ENCODE results near the gene FADS6.

FADS6 gene

GRCh38 chr17:74892974-74893911, at the start of gene FADS6:
FADS6 (minus strand) TSS chr17:74893633; CDS start chr17:74893595, 38 bp downstream.
- no peak for DNase-seq

DNA sequence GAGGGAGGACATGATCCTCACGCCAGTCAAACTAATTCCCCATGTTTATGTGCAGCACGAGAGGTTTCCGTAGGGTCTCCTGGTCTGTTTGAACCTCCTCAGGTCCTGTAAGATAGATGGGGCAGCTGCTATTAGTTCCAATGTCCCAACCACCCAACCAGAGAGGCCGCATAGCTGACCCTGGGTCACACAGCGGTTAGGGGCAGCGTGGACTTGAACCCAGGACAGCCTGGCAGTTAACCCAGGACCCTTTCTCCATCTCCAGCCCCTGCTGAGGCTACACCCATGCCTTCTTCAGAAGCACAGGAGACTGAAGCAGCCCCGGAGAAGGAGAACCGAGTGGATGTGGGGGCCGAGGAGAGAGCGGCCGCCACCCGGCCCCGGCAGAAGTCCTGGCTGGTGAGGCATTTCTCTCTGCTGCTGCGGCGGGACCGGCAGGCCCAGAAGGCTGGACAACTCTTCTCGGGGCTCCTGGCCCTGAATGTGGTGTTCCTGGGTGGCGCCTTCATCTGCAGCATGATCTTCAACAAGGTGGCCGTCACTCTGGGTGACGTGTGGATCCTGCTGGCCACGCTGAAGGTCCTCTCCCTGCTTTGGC, 47.8 kb upstream of the FADS6 start:
- DNase-seq, result no peak

DNA sequence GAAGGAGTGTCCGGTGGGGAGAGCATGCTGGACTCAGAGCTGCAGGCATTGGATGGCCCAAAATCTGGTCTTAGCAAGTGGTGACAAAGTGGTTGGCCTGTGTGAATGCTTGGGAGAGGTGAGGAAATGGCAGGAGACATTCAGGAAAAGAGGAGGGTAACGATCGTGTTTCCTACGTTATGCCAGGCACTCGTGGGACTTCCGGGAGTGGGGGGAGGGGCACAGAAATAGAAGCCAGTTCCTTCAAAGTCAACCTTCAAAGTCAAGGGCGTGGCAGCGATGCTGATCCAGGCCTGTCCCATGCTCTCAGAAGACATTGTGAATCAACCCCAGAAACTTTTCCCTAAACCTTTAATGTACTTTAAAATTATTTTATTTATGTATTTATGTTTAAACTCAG, 46.1 kb upstream of the FADS6 start:
- DNase-seq, result no peak

DNA sequence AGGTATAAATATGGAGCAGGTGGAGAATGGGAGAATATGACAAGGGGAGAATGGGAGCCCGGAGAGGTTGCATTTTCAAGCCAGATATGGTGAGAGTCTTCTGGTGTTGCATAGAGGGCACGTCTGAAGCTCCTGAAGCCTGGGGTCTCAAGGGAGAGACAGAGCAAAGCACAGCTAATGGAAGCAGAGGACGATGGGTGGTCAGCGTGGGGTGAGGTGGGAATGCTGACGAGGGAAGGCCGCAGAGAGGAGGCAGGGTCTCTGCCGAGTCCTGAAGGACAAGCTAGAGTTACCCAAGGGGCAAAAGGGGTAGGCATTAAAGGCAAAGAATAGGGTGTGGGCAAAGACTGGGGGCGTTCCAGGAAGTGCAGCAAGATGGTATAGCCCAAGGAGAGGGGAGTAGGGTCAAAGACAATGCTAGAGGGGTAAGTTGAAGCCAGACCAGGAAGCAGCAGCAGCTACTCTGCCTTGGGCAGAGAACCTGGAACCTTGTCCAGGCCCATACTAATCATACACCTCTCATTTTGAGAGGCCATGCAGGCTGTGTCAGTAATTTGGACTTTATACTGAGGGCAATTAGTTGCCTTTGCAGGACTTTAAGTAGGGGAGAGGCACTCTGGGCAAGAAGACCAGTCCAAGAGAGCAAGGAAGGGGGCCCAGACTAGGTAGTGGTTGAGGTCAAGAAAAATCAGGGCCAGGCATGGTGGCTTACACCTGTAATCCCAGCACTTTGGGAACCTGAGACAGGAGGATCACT, 44.9 kb upstream of the FADS6 start:
- DNase-seq, result no peak

DNA sequence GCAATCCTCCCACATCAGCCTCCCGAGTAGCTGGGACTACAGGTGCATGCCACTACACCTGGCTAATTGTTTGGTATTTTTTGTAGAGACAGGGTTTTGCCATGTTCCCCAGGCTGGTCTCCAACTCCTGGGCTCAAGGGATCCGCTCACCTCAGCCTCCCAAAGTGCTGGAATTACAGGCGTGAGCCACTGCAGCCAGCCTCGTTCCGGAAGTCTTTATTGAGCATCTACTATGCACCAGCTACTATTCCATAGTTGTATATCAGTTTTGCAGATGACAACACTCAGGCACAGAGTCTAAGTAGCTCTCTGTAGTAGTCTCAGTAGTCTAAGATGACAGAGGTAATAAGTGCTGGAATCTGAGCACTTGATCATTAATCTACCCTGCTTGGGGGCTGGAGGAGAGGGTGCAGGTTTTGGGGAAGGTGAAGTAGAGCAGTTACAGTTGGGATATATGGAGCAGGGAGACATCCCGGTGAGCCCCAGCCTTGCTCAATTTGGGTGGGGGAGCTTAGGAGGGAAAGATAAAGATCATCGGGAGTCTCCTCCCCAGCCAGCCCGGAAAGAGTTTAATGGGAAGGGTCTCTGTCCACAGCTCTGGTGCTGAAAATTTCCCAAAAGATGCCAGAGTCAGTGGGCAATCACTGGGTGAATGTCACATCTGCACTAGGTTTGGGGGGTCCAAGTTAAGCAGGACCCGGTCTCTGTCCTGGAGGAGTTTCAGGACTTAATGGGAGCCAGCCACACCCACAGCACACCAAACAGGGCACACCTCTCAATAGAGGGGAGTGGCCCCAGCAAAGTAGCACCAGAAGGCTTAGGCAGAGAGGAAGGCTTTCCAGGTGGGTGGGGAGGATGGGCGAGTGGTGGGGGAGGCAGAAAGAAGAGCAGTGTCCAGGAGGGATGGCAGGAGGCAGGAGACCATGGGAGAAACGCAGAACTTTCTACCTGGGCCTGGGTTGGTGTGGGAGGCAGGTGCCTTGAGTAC, 43.9 kb upstream of the FADS6 start:
- DNase-seq, result peak; percentile 66

DNA sequence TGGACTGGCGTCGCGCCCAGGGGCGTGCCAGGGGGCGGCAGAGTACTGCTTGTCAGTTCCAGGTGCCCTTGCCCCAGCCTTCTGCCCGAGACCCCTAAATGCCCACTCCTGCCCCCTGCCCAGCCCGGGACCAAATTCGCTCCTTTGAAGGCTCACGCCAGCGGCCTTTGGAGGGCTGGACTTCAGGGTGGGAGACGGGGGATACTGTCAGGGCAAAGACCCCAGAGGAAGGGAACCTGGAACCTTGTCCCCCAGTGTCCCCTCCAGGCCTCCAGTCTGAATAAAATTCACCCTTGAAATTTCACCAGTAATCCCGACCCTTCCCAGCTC, 43.0 kb upstream of the FADS6 start:
- no peak for DNase-seq

- DNase-seq, result peak; percentile 70
These were observed 42.4 kb upstream of the FADS6 start, which contains the start of gene OTOP3 for GRCh38 chr17:74935585-74936469. OTOP3 (plus strand) TSS chr17:74935898; CDS start chr17:74935922, 24 bp downstream.

GRCh38 chr17:74935048-74935447, 41.6 kb upstream of the FADS6 start:
- DNase-seq, result no peak

DNA sequence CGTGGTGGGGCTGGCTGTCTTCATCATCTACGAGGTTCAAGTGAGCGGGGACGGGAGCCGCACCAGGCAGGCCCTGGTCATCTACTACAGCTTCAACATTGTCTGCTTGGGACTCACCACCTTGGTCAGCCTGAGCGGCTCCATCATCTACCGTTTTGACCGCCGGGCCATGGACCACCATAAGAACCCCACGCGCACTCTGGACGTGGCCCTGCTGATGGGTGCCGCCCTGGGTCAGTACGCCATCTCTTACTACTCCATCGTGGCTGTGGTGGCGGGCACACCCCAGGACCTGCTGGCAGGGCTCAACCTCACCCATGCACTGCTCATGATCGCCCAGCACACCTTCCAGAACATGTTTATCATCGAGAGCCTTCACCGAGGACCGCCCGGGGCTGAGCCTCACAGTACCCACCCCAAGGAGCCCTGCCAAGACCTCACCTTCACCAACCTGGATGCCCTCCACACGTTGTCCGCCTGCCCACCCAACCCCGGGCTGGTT, 37.2 kb upstream of the FADS6 start:
- no peak for DNase-seq

DNA sequence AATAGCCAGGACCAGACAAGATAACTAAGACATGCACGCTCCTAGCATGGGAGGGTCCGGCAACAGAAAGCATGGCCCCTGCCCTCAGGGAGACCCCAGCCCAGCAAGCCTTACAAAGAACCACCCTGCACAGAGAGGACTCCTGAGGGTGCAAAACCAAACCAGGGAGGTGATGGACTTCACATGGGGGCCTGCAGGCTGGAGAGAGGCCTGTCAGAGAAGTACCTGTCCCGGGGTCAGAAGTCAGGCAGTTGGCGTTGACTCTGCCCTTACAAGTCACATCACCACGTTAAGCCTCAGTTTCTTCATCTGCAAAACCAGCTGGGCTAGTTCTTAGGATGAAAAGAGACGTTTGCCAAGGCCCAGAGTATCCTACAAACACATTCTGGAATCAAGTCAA, 35.4 kb upstream of the FADS6 start:
- no peak for DNase-seq

GRCh38 chr17:74925242-74925641, 31.8 kb upstream of the FADS6 start:
- no peak for DNase-seq

DNA sequence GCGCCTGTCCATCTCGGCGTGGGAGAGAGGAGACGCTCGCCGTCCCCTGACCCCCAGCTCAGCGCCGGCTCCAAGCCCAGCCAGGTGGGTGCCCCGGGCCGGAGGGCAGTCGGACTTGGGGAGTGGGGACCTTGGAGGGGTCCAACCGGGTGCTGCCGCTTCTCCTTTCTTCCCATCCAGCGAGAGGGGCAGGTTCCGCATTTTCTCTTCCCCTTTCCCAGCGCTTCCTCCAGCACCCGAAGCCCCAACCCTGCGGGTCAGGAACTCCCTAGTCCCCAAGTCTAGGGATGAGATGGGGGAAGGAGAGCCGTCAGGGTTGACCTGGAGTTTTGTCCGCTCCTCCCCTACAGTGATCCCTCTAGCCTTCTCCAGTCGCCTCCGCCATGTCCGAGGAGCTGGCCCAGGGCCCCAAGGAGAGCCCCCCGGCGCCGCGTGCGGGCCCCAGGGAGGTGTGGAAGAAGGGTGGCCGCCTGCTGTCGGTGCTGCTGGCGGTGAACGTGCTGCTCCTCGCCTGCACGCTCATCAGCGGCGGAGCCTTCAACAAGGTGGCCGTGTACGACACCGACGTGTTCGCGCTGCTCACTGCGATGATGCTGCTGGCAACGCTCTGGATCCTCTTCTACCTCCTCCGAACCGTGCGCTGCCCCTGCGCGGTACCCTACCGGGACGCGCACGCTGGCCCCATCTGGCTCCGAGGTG, 31.0 kb upstream of the FADS6 start, which contains the start of gene OTOP2:
OTOP2 (plus strand) TSS at position 24 of the 699 bp plus-strand sequence; CDS start at position 384, 360 bp downstream.
- no peak for DNase-seq

- DNase-seq, result no peak
These were observed 30.3 kb upstream of the FADS6 start for GRCh38 chr17:74923538-74924249.

GRCh38 chr17:74922694-74923537, 29.5 kb upstream of the FADS6 start, which contains the start of gene USH1G:
USH1G (minus strand) TSS chr17:74923255; CDS start chr17:74923073, 182 bp downstream.
- DNase-seq, result no peak

GRCh38 chr17:74922172-74922571, 28.7 kb upstream of the FADS6 start:
- DNase-seq, result no peak

- no peak for DNase-seq
These were observed 28.3 kb upstream of the FADS6 start for GRCh38 chr17:74921769-74922168.

DNA sequence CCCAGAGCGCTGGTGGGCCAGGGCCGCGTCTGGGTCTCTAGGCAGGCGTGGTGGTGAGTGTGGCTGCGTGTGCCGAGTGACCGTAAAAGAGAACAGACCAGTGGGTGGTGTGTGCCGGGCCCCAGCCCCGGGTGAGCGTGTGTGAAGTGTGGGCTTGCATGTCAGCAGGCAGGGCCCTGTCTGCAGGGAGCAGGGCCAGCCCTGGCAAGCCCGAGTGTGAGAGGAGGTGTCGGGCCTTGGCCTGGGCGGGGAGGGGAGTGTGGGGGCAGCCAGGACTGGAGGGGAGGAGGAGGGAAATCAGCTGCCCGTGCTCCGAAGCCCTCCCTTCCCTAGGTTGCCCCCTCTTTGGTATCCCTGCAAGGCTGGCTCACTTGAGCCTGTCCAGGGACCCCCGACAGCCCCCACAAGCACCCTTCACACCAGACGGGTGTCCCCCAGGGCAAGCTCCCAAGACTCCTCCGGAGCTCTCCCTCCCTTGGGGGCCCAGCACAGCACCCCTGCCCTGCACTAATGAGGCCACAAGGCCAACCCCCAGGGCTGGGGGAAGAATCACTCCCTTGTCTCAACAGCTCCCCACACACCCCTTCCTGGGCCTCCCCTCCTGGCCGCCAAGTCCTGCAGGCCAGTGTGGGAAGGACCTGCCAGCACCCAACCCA, 27.7 kb upstream of the FADS6 start:
- no peak for DNase-seq

- no peak for DNase-seq
These were observed 27.2 kb upstream of the FADS6 start for GRCh38 chr17:74920642-74921025.

Measured in NCI-H524 treated with DMSO at 0.1 percent for 48 hours (cell line).